ENCODE results near the gene THSD7A. TPM values are rescaled to one million over a fixed set of nuclear protein-coding genes. Genes with fewer than 3 reads are reported as not detected.

The THSD7A gene
- total and polyA plus RNA-seq, 10 of the 15 experiments (the other 5 are each of a cell fraction or from before 2014, with no cell fraction given), result 0.03 to 0.09 (median 0.03) TPM; not detected in 7

- RAD21 ChIA-PET (ENCODE audit: unreplicated experiment), result no interaction called here
- SMC1A ChIA-PET (ENCODE audit: uncharacterized antibody, unreplicated experiment), result interaction anchor here (1.0 to 1.3 kb wide), 2 partner anchors 9 to 20 kb away, joined by 3 read pairs; no protein-coding TSS in a partner anchor
- Histone ChIP-seq H2AFZ (ENCODE audit: control insufficient read depth, low read depth, low read length) (no peak overlapping the region), H3K79me2 (ENCODE audit: control insufficient read depth, insufficient read depth, low read length) (no peaks in the 10 kb centered on the region), H3K9ac (ENCODE audit: control insufficient read depth, insufficient read depth, low read length) (no peak overlapping the region), H3K4me3 (no peak overlapping the region), H3K36me3 (ENCODE audit: control insufficient read depth in 2 of 2, insufficient read depth in 2 of 2, low read length in 1 of 2) (no peaks in the 10 kb centered on the region), H4K20me1 (ENCODE audit: control insufficient read depth, insufficient read depth) (no peaks in the 10 kb centered on the region), H3K4me2 (ENCODE audit: control insufficient read depth, insufficient read depth) (no peak overlapping the region), H3K27ac (ENCODE audit: control insufficient read depth, insufficient read depth) (no peak overlapping the region), H3K9me3 (replicated peaks; ENCODE audit: control insufficient read depth, insufficient read depth, low read length) (no peaks in the 10 kb centered on the region), H3K4me1 (ENCODE audit: control insufficient read depth, insufficient read depth, low read length) (no peaks in the 10 kb centered on the region), H3K27me3 (replicated peaks in 1 of 2; ENCODE audit: control insufficient read depth in 2 of 2, insufficient read depth in 2 of 2, low read length in 1 of 2) (no peaks in the 10 kb centered on the region)
- FAIRE-seq (no peak), DNase-seq (ENCODE audit: low read depth, low spot score) (no peak), ATAC-seq (no peak)
- 25% methylated on average over 2 of the region's 2 CpGs for WGBS (ENCODE audit: insufficient coverage, insufficient replicate concordance, low lambda C conversion rate, missing lambda C conversion rate)
- in situ Hi-C loops (cut with MboI) (no loop called here), intact Hi-C loops (cut with micrococcal nuclease; ENCODE audit: unreplicated experiment) (no loop called here)
- CTCF ChIA-PET, result interaction anchor here (0.6 kb wide), 1 partner anchor 11 kb away, joined by 3 read pairs; no protein-coding TSS in a partner anchor
- BruUV-seq (replicated peaks), result no TSS peak
- POLR2A ChIA-PET, result no interaction called here
- TF ChIP-seq ELK1 (IDR thresholded peaks at IDR 0.05; ENCODE audit: low read depth, low read length) (no peak), MYC (IDR thresholded peaks at IDR 0.05; ENCODE audit: insufficient read depth, insufficient read length, insufficient replicate concordance, low read length, severe bottlenecking) (no peak), LARP7 (IDR thresholded peaks at IDR 0.05) (no peak), HCFC1 (IDR thresholded peaks at IDR 0.05; ENCODE audit: low read length) (no peak), CHD1 (IDR thresholded peaks at IDR 0.05; ENCODE audit: low read depth, low read length) (no peak), YBX1 (IDR thresholded peaks at IDR 0.05) (no peak), MYB (IDR thresholded peaks at IDR 0.05; ENCODE audit: borderline replicate concordance, low read depth, low read length) (no peak), BACH1 (IDR thresholded peaks at IDR 0.05; ENCODE audit: borderline replicate concordance) (no peak), IKZF2 (IDR thresholded peaks at IDR 0.05) (no peak), IRF5 (IDR thresholded peaks at IDR 0.05; ENCODE audit: borderline replicate concordance) (no peak), POLR2AphosphoS5 (IDR thresholded peaks at IDR 0.05; ENCODE audit: low read length) (no peak), SMAD5 (IDR thresholded peaks at IDR 0.05; ENCODE audit: low read depth) (no peak), ZBED1 (IDR thresholded peaks at IDR 0.05; ENCODE audit: borderline replicate concordance) (no peak), YY1 (IDR thresholded peaks at IDR 0.05; ENCODE audit: low read depth, low read length) (no peak), SREBF2 (IDR thresholded peaks at IDR 0.05; ENCODE audit: low read length) (no peak), CEBPZ (IDR thresholded peaks at IDR 0.05; ENCODE audit: low read depth, low read length) (no peak), KDM1A (IDR thresholded peaks at IDR 0.05; ENCODE audit: borderline replicate concordance) (no peak), NKRF (conservative IDR thresholded peaks at IDR 0.05) (no peak), GABPA (IDR thresholded peaks at IDR 0.05; ENCODE audit: low read depth) (no peak)
These were observed 124.3 kb downstream of the THSD7A start for GRCh38 chr7:11707606-11708193.
